Measurements from ENCODE around the gene LSM7.

Gene LSM7

GRCh38 chr19:2357279-2358206 lies 29.2 kb upstream of the LSM7 start:
- TF ChIP-seq POLR2AphosphoS5 (IDR thresholded peaks at IDR 0.05; ENCODE audit: borderline replicate concordance, low read depth, low read length) (no peak), FOXP2 (optimal IDR thresholded peaks at IDR 0.05; ENCODE audit: control extremely low read depth, extremely low read length, insufficient read depth) (no peak), EZH2 (IDR thresholded peaks at IDR 0.05) (no peak)
- no peaks in the 10 kb centered on the region for H3K9me3 ChIP-seq (ENCODE audit: low read depth, low read length)
- H3K27ac ChIP-seq: no peak overlapping the region
- DNase-seq (ENCODE audit: low read depth, low spot score): no peak
- no peak overlapping the region for H3K9ac ChIP-seq (ENCODE audit: insufficient read length)
- no peaks in the 10 kb centered on the region; the same call in 1 of the 2 replicates for H3K36me3 ChIP-seq (ENCODE audit: insufficient read depth, low read length)
- no peak overlapping the region for H3K4me3 ChIP-seq

DNA sequence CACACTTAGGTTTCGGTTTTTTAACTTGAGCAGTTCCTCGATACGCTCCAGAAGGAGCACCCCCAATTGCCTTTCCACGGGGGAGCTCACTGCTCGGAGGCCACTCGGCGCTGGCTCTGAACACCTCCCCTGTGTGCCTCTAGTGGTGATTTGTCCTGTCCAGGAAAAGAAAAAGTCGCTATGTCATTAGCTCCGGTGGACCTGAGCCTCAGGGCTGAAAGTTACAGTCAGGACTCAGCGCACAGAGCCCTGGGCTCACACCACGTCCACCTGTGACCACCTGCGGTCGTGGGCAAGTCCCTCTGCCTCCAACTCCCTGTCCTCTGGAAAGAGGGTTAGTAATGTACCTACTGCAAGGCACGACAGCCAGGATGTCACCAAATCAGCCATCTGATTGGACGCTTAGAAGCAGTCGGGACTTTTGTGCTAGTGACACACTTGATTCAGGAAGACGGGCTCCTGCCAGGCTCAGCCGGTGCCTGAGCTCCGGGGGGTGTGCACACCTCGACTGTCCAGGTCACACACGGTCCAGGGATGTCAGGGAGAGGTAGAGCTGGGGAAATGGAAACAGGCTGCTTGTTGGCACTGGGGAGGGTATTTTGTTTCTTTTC lies 27.8 kb upstream of the LSM7 start:
- TF ChIP-seq POLR2AphosphoS5 (IDR thresholded peaks at IDR 0.05; ENCODE audit: borderline replicate concordance, low read depth, low read length) (no peak; the same call in 1 of the 2 replicates), FOXP2 (optimal IDR thresholded peaks at IDR 0.05; ENCODE audit: control extremely low read depth, extremely low read length, insufficient read depth) (no peak), EZH2 (IDR thresholded peaks at IDR 0.05) (no peak)
- H3K9ac ChIP-seq (ENCODE audit: insufficient read length): no peak overlapping the region

GRCh38 chr19:2355168-2356035 lies 27.0 kb upstream of the LSM7 start:
- H3K27ac ChIP-seq: no peak overlapping the region
- TF ChIP-seq EZH2 (IDR thresholded peaks at IDR 0.05) (no peak), FOXP2 (optimal IDR thresholded peaks at IDR 0.05; ENCODE audit: control extremely low read depth, extremely low read length, insufficient read depth) (no peak), POLR2AphosphoS5 (IDR thresholded peaks at IDR 0.05; ENCODE audit: borderline replicate concordance, low read depth, low read length) (no peak)
- H3K9me3 ChIP-seq (ENCODE audit: low read depth, low read length): no peaks in the 10 kb centered on the region
- no peak for DNase-seq (ENCODE audit: low read depth, low spot score)
- H3K4me3 ChIP-seq: no peak overlapping the region
- no peaks in the 10 kb centered on the region; the same call in 1 of the 2 replicates for H3K36me3 ChIP-seq (ENCODE audit: insufficient read depth, low read length)
- H3K9ac ChIP-seq (ENCODE audit: insufficient read length): no peak overlapping the region

More for the DNA sequence above, 27.8 kb upstream of the LSM7 start:
- no peaks in the 10 kb centered on the region; the same call in 1 of the 2 replicates for H3K36me3 ChIP-seq (ENCODE audit: insufficient read depth, low read length)
- DNase-seq (ENCODE audit: low read depth, low spot score): no peak
- no peak overlapping the region for H3K4me3 ChIP-seq
- no peaks in the 10 kb centered on the region for H3K9me3 ChIP-seq (ENCODE audit: low read depth, low read length)
- H3K27ac ChIP-seq: no peak overlapping the region

DNA sequence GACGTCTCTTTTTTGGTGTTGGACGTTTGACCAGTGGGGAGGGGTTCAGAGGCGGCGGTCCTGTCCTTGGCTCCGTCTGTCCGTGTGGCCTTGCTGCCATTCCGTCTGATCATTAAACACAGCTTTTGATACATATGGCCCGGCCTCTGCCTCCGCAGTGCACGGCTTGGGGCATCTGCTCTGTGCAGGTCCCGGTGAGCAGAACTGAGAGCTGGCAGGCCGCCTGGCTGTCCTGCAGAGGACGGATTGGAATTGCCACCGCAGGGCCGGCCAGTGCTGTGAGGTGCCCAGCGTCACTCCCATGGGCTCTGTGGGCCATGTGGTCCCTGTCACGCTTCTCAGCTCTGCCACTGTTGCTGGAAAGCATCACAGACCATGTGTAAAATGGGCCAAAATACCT lies 26.3 kb upstream of the LSM7 start:
- TF ChIP-seq EZH2 (IDR thresholded peaks at IDR 0.05) (no peak), FOXP2 (optimal IDR thresholded peaks at IDR 0.05; ENCODE audit: control extremely low read depth, extremely low read length, insufficient read depth) (no peak), POLR2AphosphoS5 (IDR thresholded peaks at IDR 0.05; ENCODE audit: borderline replicate concordance, low read depth, low read length) (no peak)
- no peak for DNase-seq (ENCODE audit: low read depth, low spot score)
- H3K9ac ChIP-seq (ENCODE audit: insufficient read length): no peak overlapping the region
- no peaks in the 10 kb centered on the region for H3K9me3 ChIP-seq (ENCODE audit: low read depth, low read length)
- no peaks in the 10 kb centered on the region; the same call in 1 of the 2 replicates for H3K36me3 ChIP-seq (ENCODE audit: insufficient read depth, low read length)
- H3K27ac ChIP-seq: no peak overlapping the region
- no peak overlapping the region for H3K4me3 ChIP-seq

- no peaks in the 10 kb centered on the region for H3K9me3 ChIP-seq (ENCODE audit: low read depth, low read length)
- H3K36me3 ChIP-seq (ENCODE audit: insufficient read depth, low read length): no peaks in the 10 kb centered on the region; the same call in 1 of the 2 replicates
- H3K27ac ChIP-seq: no peak overlapping the region
- no peak overlapping the region for H3K4me3 ChIP-seq
- TF ChIP-seq EZH2 (IDR thresholded peaks at IDR 0.05): no peak
- no peak for TF ChIP-seq POLR2AphosphoS5 (IDR thresholded peaks at IDR 0.05; ENCODE audit: borderline replicate concordance, low read depth, low read length)
- TF ChIP-seq FOXP2 (optimal IDR thresholded peaks at IDR 0.05; ENCODE audit: control extremely low read depth, extremely low read length, insufficient read depth): no peak
- no peak overlapping the region for H3K9ac ChIP-seq (ENCODE audit: insufficient read length)
- DNase-seq (ENCODE audit: low read depth, low spot score): no peak
Measured at GRCh38 chr19:2353887-2354592, 25.7 kb upstream of the LSM7 start.

DNA sequence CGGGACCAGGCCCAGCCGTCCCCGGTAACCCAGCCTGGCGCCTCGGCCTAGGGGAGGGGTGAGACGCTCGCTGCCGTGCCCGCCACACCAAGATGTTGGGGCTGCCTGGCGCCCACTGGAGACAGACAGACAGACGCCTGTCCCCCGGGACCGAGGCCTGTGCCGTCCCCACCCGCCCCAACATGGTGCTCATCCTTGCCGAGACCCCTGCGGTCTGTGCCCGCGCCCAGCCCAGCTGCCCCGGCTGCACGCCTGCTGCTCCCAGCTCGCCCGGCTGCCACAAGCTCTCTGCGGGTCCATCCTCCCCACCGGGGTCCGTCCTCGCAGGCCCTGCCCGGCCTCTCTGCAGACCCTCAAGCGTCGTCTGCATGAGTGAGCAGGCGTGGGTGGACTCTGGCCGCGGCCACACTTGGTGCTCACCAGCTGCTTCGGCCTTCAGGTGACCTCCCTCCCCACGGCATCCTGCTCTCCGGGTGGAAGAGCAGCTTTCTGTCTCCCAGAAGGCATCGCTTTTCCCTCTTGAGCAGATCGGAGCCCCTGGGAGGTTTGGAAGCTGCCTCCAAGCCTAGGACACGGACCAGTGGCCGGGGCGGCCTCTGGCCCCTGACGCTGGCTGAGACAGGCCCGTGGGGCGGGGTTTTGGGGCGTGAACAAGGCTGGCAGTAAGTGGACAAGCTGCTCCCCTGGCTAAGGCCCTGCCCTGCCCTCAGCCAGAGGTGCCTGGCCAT lies 24.9 kb upstream of the LSM7 start:
- Histone ChIP-seq H3K27ac (no peak overlapping the region), H3K36me3 (ENCODE audit: insufficient read depth, low read length) (no peaks in the 10 kb centered on the region; the same call in 1 of the 2 replicates), H3K9ac (ENCODE audit: insufficient read length) (no peak overlapping the region), H3K9me3 (ENCODE audit: low read depth, low read length) (no peaks in the 10 kb centered on the region), H3K4me3 (no peak overlapping the region)
- DNase-seq (ENCODE audit: low read depth, low spot score): no peak
- TF ChIP-seq EZH2 (IDR thresholded peaks at IDR 0.05) (no peak), POLR2AphosphoS5 (IDR thresholded peaks at IDR 0.05; ENCODE audit: borderline replicate concordance, low read depth, low read length) (no peak), FOXP2 (optimal IDR thresholded peaks at IDR 0.05; ENCODE audit: control extremely low read depth, extremely low read length, insufficient read depth) (no peak)

- H3K36me3 ChIP-seq (ENCODE audit: insufficient read depth, low read length): no peaks in the 10 kb centered on the region; the same call in 1 of the 2 replicates
- no peaks in the 10 kb centered on the region for H3K9me3 ChIP-seq (ENCODE audit: low read depth, low read length)
- no peak overlapping the region for H3K27ac ChIP-seq
- H3K9ac ChIP-seq (ENCODE audit: insufficient read length): no peak overlapping the region
- TF ChIP-seq POLR2AphosphoS5 (IDR thresholded peaks at IDR 0.05; ENCODE audit: borderline replicate concordance, low read depth, low read length) (no peak), FOXP2 (optimal IDR thresholded peaks at IDR 0.05; ENCODE audit: control extremely low read depth, extremely low read length, insufficient read depth) (no peak), EZH2 (IDR thresholded peaks at IDR 0.05) (no peak)
- no peak overlapping the region for H3K4me3 ChIP-seq
- no peak for DNase-seq (ENCODE audit: low read depth, low spot score)
Measured at GRCh38 chr19:2352121-2352520, 23.7 kb upstream of the LSM7 start.

Measured in SK-N-MC (cell line).